HL-60 (cell line): Measurements from ENCODE around the gene LRMDA.

Source experiments
- DNase-seq, 2 experiments: peaks; one replicate each; pipeline ENCODE4 v3.0.0-alpha.2; 2010 to 2020; ENCODE audit warnings: low read depth in 1 of 2, low spot score in 1 of 2
- H3K27ac ChIP-seq: fragments of 250-450 bp; sonication (Bioruptor Pico); replicated peaks from 2 replicates; pipeline ENCODE4 v1.5.1; 2020; ENCODE audit warnings: mild to moderate bottlenecking, moderate library complexity
- H3K27me3 ChIP-seq: fragments of 250-450 bp; sonication (Bioruptor Pico); 2 replicates; pipeline ENCODE4 v1.5.1; 2021; ENCODE audit warnings: mild to moderate bottlenecking, moderate library complexity; ENCODE audit not compliant: insufficient read depth, poor library complexity, severe bottlenecking
- H3K4me3 ChIP-seq: replicated peaks from 2 replicates; pipeline ENCODE4 v1.5.1; 2011; ENCODE audit warnings: mild to moderate bottlenecking, control low read depth, low read length; ENCODE audit not compliant: insufficient read depth
- GABPA ChIP-seq: IDR thresholded peaks from 2 replicates; pipeline ENCODE4 v1.6.1; 2012; ENCODE audit warnings: low read depth
- POLR2AphosphoS5 ChIP-seq: IDR thresholded peaks from 2 replicates; pipeline ENCODE4 v1.6.1; 2012; ENCODE audit warnings: low read depth
- SPI1 ChIP-seq: IDR thresholded peaks from 2 replicates; pipeline ENCODE4 v1.6.1; 2012; ENCODE audit warnings: low read depth, mild to moderate bottlenecking, borderline replicate concordance
- TF ChIP-seq, protein P1 (sequence below): IDR thresholded peaks from 2 replicates; pipeline ENCODE4 v1.6.1; 2012; ENCODE audit warnings: low read depth; ENCODE audit not compliant: insufficient replicate concordance
- TF ChIP-seq, protein P2 (sequence below): IDR thresholded peaks from one replicate; pipeline ENCODE4 v1.5.1; 2011; ENCODE audit warnings: low read length, control low read depth, inconsistent platforms; ENCODE audit not compliant: insufficient read depth

The LRMDA gene

DNA sequence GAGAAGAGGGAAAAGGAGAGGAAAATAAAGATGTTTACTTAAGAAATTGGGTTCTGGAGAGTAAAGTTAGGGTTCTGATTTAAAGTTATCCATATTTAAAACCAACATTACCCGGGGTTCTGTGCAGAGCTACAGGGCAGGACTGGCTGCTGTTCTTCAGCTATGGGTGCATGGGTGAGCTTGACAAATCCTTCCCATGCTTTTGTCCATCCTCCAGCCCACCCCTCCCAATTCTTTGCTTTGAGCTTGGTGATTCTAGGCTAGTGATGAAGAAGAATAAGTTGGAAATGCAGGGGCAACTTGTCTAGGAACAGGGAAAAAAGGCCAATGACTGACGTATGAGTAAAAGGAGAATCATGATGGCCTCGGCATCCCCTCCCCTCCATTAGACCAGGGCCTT lies 636.0 kb downstream of the LRMDA start:
- H3K27ac ChIP-seq = no peak overlapping the region
- TF ChIP-seq GABPA = no peak
- no peak for TF ChIP-seq POLR2AphosphoS5
- TF ChIP-seq, protein P1, sequence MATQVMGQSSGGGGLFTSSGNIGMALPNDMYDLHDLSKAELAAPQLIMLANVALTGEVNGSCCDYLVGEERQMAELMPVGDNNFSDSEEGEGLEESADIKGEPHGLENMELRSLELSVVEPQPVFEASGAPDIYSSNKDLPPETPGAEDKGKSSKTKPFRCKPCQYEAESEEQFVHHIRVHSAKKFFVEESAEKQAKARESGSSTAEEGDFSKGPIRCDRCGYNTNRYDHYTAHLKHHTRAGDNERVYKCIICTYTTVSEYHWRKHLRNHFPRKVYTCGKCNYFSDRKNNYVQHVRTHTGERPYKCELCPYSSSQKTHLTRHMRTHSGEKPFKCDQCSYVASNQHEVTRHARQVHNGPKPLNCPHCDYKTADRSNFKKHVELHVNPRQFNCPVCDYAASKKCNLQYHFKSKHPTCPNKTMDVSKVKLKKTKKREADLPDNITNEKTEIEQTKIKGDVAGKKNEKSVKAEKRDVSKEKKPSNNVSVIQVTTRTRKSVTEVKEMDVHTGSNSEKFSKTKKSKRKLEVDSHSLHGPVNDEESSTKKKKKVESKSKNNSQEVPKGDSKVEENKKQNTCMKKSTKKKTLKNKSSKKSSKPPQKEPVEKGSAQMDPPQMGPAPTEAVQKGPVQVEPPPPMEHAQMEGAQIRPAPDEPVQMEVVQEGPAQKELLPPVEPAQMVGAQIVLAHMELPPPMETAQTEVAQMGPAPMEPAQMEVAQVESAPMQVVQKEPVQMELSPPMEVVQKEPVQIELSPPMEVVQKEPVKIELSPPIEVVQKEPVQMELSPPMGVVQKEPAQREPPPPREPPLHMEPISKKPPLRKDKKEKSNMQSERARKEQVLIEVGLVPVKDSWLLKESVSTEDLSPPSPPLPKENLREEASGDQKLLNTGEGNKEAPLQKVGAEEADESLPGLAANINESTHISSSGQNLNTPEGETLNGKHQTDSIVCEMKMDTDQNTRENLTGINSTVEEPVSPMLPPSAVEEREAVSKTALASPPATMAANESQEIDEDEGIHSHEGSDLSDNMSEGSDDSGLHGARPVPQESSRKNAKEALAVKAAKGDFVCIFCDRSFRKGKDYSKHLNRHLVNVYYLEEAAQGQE = no peak
- TF ChIP-seq, protein P2, sequence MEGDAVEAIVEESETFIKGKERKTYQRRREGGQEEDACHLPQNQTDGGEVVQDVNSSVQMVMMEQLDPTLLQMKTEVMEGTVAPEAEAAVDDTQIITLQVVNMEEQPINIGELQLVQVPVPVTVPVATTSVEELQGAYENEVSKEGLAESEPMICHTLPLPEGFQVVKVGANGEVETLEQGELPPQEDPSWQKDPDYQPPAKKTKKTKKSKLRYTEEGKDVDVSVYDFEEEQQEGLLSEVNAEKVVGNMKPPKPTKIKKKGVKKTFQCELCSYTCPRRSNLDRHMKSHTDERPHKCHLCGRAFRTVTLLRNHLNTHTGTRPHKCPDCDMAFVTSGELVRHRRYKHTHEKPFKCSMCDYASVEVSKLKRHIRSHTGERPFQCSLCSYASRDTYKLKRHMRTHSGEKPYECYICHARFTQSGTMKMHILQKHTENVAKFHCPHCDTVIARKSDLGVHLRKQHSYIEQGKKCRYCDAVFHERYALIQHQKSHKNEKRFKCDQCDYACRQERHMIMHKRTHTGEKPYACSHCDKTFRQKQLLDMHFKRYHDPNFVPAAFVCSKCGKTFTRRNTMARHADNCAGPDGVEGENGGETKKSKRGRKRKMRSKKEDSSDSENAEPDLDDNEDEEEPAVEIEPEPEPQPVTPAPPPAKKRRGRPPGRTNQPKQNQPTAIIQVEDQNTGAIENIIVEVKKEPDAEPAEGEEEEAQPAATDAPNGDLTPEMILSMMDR = no peak
- no peak for TF ChIP-seq SPI1
- H3K4me3 ChIP-seq = no peak overlapping the region
- H3K27me3 ChIP-seq = no peaks in the 10 kb centered on the region
- DNase-seq = no peak

DNA sequence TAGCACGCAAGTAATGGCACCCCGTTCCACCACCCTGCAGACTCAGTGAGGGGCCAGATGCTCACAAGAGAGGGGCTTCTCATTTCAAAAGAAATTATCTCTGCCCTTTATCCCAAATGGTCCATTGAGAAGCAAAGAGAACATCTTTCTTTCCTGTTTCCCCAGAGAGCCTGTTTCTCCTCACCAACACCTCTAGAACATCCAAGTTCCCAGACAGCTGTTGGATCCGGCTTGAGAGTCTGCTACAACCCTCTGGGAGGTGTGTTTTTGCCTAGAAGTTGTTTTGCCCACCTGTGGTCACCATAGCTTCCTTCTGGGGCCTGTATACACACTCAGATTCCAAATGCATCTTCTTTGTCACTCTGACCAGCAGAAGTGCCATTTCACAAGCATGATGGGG lies 637.4 kb downstream of the LRMDA start:
- Histone ChIP-seq H3K27ac (no peak overlapping the region), H3K27me3 (no peaks in the 10 kb centered on the region), H3K4me3 (no peak overlapping the region)
- DNase-seq = no peak
- TF ChIP-seq, protein P2 = no peak
- TF ChIP-seq POLR2AphosphoS5 (no peak), SPI1 (no peak), GABPA (no peak)
- TF ChIP-seq, protein P1 = no peak

DNA sequence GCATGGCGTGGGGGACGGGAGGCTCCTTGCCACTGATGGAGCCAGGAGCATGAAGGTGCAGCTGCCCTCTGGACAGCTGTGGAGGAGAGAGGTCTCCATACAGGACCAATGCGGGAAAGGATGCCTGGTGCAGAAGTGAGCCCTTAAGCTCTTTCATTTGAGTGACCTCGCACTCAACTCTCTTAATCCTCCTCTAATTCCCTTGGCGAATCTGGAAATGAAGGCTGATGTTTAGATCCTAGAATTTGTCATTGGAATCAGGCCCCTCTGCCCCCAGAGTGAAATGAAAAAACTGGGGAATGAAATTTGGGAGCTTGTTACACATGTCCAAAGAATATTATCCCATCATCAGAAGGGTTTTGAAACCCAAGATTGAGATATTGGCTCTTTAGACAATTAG lies 639.5 kb downstream of the LRMDA start:
- no peak overlapping the region for H3K4me3 ChIP-seq
- H3K27me3 ChIP-seq = no peaks in the 10 kb centered on the region
- no peak overlapping the region for H3K27ac ChIP-seq
- no peak for DNase-seq
- TF ChIP-seq SPI1 (no peak), GABPA (no peak), POLR2AphosphoS5 (no peak)
- TF ChIP-seq, protein P2 = no peak
- TF ChIP-seq, protein P1 = no peak
